KOPT-K1 (cell line): Measurements from ENCODE around the gene ALX4.

Source experiments
- H3K27ac ChIP-seq: fragments of 200-600 bp; sonication (generic); 2 replicates; pipeline ENCODE4 v1.5.1; 2016; ENCODE audit warnings: antibody characterized with exemption, mild to moderate bottlenecking, low read depth, low read length; ENCODE audit not compliant: poor library complexity, severe bottlenecking
- H3K36me3 ChIP-seq: fragments of 200-600 bp; sonication (generic); 2 replicates; pipeline ENCODE4 v1.5.1; 2017; ENCODE audit warnings: antibody characterized with exemption, mild to moderate bottlenecking, low read length, moderate library complexity; ENCODE audit not compliant: insufficient read depth
- H3K9me3 ChIP-seq: fragments of 200-600 bp; sonication (generic); 2 replicates; pipeline ENCODE4 v1.5.1; 2017; ENCODE audit warnings: antibody characterized with exemption, low read length, mild to moderate bottlenecking; ENCODE audit not compliant: insufficient read depth, poor library complexity, severe bottlenecking

The ALX4 gene

GRCh38 chr11:44277196-44278090 lies 32.5 kb downstream of the ALX4 start:
- Histone ChIP-seq H3K9me3 (no peaks in the 10 kb centered on the region), H3K36me3 (no peaks in the 10 kb centered on the region), H3K27ac (no peak overlapping the region)

GRCh38 chr11:44275961-44276550 lies 33.9 kb downstream of the ALX4 start:
- Histone ChIP-seq H3K9me3 (no peaks in the 10 kb centered on the region), H3K27ac (no peak overlapping the region), H3K36me3 (no peaks in the 10 kb centered on the region)

- no peaks in the 10 kb centered on the region for H3K9me3 ChIP-seq
- no peaks in the 10 kb centered on the region for H3K36me3 ChIP-seq
- H3K27ac ChIP-seq, result no peak overlapping the region
Measured at GRCh38 chr11:44275241-44275640, 34.7 kb downstream of the ALX4 start.

- Histone ChIP-seq H3K9me3 (no peaks in the 10 kb centered on the region), H3K36me3 (no peaks in the 10 kb centered on the region), H3K27ac (no peak overlapping the region)
Measured at GRCh38 chr11:44274404-44274803, 35.5 kb downstream of the ALX4 start.

GRCh38 chr11:44271286-44271685 lies 38.7 kb downstream of the ALX4 start:
- H3K36me3 ChIP-seq, result no peaks in the 10 kb centered on the region
- H3K9me3 ChIP-seq, result no peaks in the 10 kb centered on the region
- no peak overlapping the region for H3K27ac ChIP-seq

DNA sequence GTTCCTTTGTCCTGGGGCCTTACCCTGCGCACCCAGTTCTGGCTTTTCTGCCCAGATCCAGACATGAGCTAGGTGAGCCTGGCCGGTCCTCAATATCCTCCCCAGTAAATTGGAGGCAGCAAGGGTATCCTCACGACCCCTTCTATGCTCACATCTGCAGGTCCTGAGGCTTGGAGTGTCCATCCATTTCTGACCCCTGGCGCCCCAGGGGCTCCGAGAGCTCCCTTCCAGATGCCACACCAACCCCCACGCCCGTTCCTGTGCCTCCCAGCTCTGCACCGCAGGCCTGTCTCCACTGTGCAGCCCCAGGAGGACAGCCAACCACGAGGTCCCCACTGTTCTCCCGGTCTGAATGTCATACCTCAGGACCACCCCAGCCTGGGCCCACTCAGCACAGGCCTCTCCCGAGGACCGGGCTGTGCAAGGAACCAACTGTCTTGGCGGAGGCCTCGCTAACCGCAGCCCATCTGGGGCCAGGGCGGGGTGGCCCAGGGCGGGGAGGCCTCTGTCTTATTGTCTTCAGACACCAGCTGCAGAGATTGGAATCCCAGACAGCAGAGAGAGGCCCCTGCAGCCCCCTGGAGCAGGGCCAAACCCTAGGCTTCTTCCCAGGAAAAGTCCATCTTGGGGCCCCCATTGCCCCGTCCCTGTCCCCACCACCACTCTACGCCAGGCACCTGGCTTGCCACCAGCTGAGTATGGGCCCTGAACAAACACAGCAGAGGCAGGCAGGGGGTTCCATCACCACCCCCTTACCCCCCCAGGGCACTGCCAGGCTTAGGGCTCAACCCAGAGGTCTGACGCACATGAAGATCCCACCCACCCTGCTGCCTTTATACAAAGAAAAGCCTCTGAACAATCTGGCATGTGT lies 39.3 kb downstream of the ALX4 start:
- Histone ChIP-seq H3K9me3 (no peaks in the 10 kb centered on the region), H3K27ac (no peak overlapping the region), H3K36me3 (no peaks in the 10 kb centered on the region)

GRCh38 chr11:44269369-44270351 lies 40.3 kb downstream of the ALX4 start:
- H3K27ac ChIP-seq, result no peak overlapping the region
- H3K9me3 ChIP-seq, result no peaks in the 10 kb centered on the region
- H3K36me3 ChIP-seq, result no peaks in the 10 kb centered on the region

- Histone ChIP-seq H3K27ac (no peak overlapping the region), H3K9me3 (no peaks in the 10 kb centered on the region), H3K36me3 (no peaks in the 10 kb centered on the region)
Measured at GRCh38 chr11:44268614-44269080, 41.3 kb downstream of the ALX4 start.

- no peaks in the 10 kb centered on the region for H3K36me3 ChIP-seq
Measured at GRCh38 chr11:44267750-44268613, 42.0 kb downstream of the ALX4 start.

GRCh38 chr11:44267006-44267749 lies 42.8 kb downstream of the ALX4 start:
- Histone ChIP-seq H3K36me3 (no peaks in the 10 kb centered on the region), H3K27ac (no peak overlapping the region), H3K9me3 (no peaks in the 10 kb centered on the region)

More at GRCh38 chr11:44267750-44268613, 42.0 kb downstream of the ALX4 start:
- no peak overlapping the region for H3K27ac ChIP-seq
- H3K9me3 ChIP-seq, result no peaks in the 10 kb centered on the region

- no peaks in the 10 kb centered on the region for H3K36me3 ChIP-seq
Measured at GRCh38 chr11:44266056-44266780, 43.7 kb downstream of the ALX4 start.

DNA sequence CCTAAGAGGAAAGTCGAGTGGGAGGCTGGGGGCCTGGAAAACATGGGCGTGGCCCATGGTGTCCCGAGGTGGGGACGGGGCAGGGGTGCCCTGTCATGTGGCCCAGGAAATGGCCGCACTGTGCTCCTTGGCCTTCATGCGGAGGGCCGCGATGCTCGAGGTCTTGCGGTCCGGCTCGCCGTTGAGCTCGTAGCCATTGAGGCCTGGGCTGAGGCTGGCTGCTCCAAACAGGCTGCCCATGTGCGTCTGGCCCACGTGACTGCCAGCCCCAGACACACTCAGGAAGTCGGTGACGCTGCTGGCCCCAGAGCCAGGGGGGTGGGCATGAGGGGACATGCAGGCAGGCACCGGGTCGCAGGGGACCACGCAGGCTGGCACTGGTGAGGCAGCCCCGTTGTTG lies 45.2 kb downstream of the ALX4 start:
- no peak overlapping the region for H3K27ac ChIP-seq
- H3K36me3 ChIP-seq, result no peaks in the 10 kb centered on the region

More at GRCh38 chr11:44266056-44266780, 43.7 kb downstream of the ALX4 start:
- no peak overlapping the region for H3K27ac ChIP-seq
- H3K9me3 ChIP-seq, result no peaks in the 10 kb centered on the region

More for the DNA sequence above, 45.2 kb downstream of the ALX4 start:
- no peaks in the 10 kb centered on the region for H3K9me3 ChIP-seq
